Right atrium auricular region (tissue), 2 donors: ENCODE data around the gene UTP3. TPM values are rescaled to one million over a fixed set of nuclear protein-coding genes. Genes with fewer than 3 reads are reported as not detected.

Experiments
- DNase-seq: peaks from one replicate; pipeline ENCODE4 v3.0.0-alpha.2; 2019; ENCODE audit warnings: low spot score
- H3K27ac ChIP-seq, 2 donors: fragments of 200-600 bp; sonication (generic); 1 replicate in 1 of 2; 2 replicates in 1 of 2; pipeline ENCODE4 v1.5.1; 2016 to 2019
- H3K27me3 ChIP-seq, 2 donors: fragments of 200-600 bp; sonication (generic); one replicate each; pipeline versions ENCODE4 v1.5.1 to v1.6.0; 2017 to 2019
- H3K36me3 ChIP-seq: fragments of 200-600 bp; sonication (generic); one replicate; pipeline ENCODE4 v1.5.1; 2016
- H3K4me1 ChIP-seq, 2 donors: fragments of 200-600 bp; sonication (generic); one replicate each; pipeline versions ENCODE4 v1.5.1 to v1.6.0; 2017 to 2019
- H3K4me3 ChIP-seq, 2 donors: fragments of 200-600 bp; sonication (generic); 1 replicate in 1 of 2; 2 replicates in 1 of 2; pipeline ENCODE4 v1.5.1; 2017 to 2019; ENCODE audit warnings: mild to moderate bottlenecking in 1 of 2, moderate library complexity in 1 of 2
- H3K9me3 ChIP-seq, 2 donors: fragments of 200-600 bp; sonication (generic); one replicate each; pipeline ENCODE4 v1.5.1; 2019
- CTCF ChIP-seq, 2 donors: fragments of 200-600 bp; sonication (generic); IDR thresholded peaks; one replicate each; pipeline ENCODE4 v1.5.1; 2019; ENCODE audit warnings: antibody characterized with exemption in 2 of 2
- total RNA-seq, 2 donors: library from RNA; depleted of rRNA; stranded (reverse); fragments of >200 nt; gene quantifications; one replicate each; pipeline ENCODE4 v1.1.0, GENCODE V29; 2016

The UTP3 gene
- total RNA-seq, 2 donors from 2014 or later: 12.5 to 14.0 TPM

- peaks cover 0 to 15% of the 10 kb centered on the region in 2 donors for H3K4me1 ChIP-seq
- H3K4me3 ChIP-seq: no peak overlapping the region
- DNase-seq: no peak
- H3K27me3 ChIP-seq: no peaks in the 10 kb centered on the region
- H3K9me3 ChIP-seq: no peaks in the 10 kb centered on the region
- no peak overlapping the region for H3K27ac ChIP-seq
- H3K36me3 ChIP-seq: no peaks in the 10 kb centered on the region
- no peak for TF ChIP-seq CTCF (IDR thresholded peaks at IDR 0.05)
Measured at GRCh38 chr4:70712150-70712549, 23.8 kb downstream of the UTP3 start.

GRCh38 chr4:70712604-70713452, 24.5 kb downstream of the UTP3 start:
- Histone ChIP-seq H3K4me1 (peaks cover 0 to 10% of the 10 kb centered on the region in 2 donors), H3K9me3 (no peaks in the 10 kb centered on the region), H3K4me3 (no peak overlapping the region), H3K36me3 (no peaks in the 10 kb centered on the region), H3K27ac (no peak overlapping the region), H3K27me3 (no peaks in the 10 kb centered on the region)
- DNase-seq: no peak
- no peak for TF ChIP-seq CTCF (IDR thresholded peaks at IDR 0.05)

GRCh38 chr4:70713453-70714078, 25.2 kb downstream of the UTP3 start:
- H3K27ac ChIP-seq: no peak overlapping the region
- H3K27me3 ChIP-seq: no peaks in the 10 kb centered on the region
- H3K4me3 ChIP-seq: no peak overlapping the region
- no peak for DNase-seq
- TF ChIP-seq CTCF (IDR thresholded peaks at IDR 0.05): no peak
- H3K9me3 ChIP-seq: no peaks in the 10 kb centered on the region
- peaks cover 0 to 10% of the 10 kb centered on the region in 2 donors for H3K4me1 ChIP-seq
- no peaks in the 10 kb centered on the region for H3K36me3 ChIP-seq

- H3K36me3 ChIP-seq: no peaks in the 10 kb centered on the region
- peaks cover 0 to 10% of the 10 kb centered on the region in 2 donors for H3K4me1 ChIP-seq
- no peak for DNase-seq
- no peak overlapping the region for H3K4me3 ChIP-seq
- no peaks in the 10 kb centered on the region for H3K9me3 ChIP-seq
- H3K27ac ChIP-seq: no peak overlapping the region
- TF ChIP-seq CTCF (IDR thresholded peaks at IDR 0.05): no peak
- no peaks in the 10 kb centered on the region for H3K27me3 ChIP-seq
Measured at GRCh38 chr4:70714079-70714887, 26.0 kb downstream of the UTP3 start.

- no peak for TF ChIP-seq CTCF (IDR thresholded peaks at IDR 0.05)
- Histone ChIP-seq H3K4me1 (peaks cover 0 to 10% of the 10 kb centered on the region in 2 donors), H3K36me3 (no peaks in the 10 kb centered on the region), H3K27me3 (no peaks in the 10 kb centered on the region), H3K27ac (no peak overlapping the region), H3K9me3 (no peaks in the 10 kb centered on the region), H3K4me3 (no peak overlapping the region)
- no peak for DNase-seq
Measured at GRCh38 chr4:70715097-70715496, 26.8 kb downstream of the UTP3 start.
